Transverse colon (tissue), 4 donors: ENCODE data around the gene HELZ. TPM values are rescaled to one million over a fixed set of nuclear protein-coding genes. Genes with fewer than 3 reads are reported as not detected.
"Not testable (repeated sequence)": the region's sequence is repeated elsewhere in the genome, so short reads cannot be mapped to it uniquely, and the experiment has no call there.

Experiments used
- DNase-seq: peaks from one replicate; pipeline ENCODE4 v3.0.0-alpha.2; 2019
- H3K27ac ChIP-seq, 4 donors: fragments of 200-600 bp; sonication (generic); 2 replicates each; pipeline ENCODE4 v1.5.1; 2016 to 2018; ENCODE audit warnings: inconsistent platforms in 4 of 4
- H3K27me3 ChIP-seq: fragments of 200-600 bp; sonication (generic); 2 replicates; pipeline ENCODE4 v1.5.1; 2017; ENCODE audit warnings: inconsistent platforms
- H3K36me3 ChIP-seq, 4 donors: fragments of 200-600 bp; sonication (generic); 2 replicates each; pipeline ENCODE4 v1.5.1; 2017 to 2019; ENCODE audit warnings: inconsistent platforms in 4 of 4
- H3K4me1 ChIP-seq, 4 donors: fragments of 200-600 bp; sonication (generic); 2 replicates each; pipeline ENCODE4 v1.5.1; 2017 to 2020; ENCODE audit warnings: inconsistent platforms in 4 of 4
- H3K4me3 ChIP-seq, 4 donors: fragments of 200-600 bp; sonication (generic); 1 replicate in 1 of 4; 2 replicates in 3 of 4; pipeline versions ENCODE4 v1.5.1 to v1.6.1; 2017 to 2019; ENCODE audit warnings: inconsistent platforms in 4 of 4
- H3K9me3 ChIP-seq, 2 donors: fragments of 200-600 bp; sonication (generic); 2 replicates each; pipeline ENCODE4 v1.5.1; 2017 to 2019; ENCODE audit warnings: inconsistent platforms in 2 of 2
- EP300 ChIP-seq: sonication (generic); formaldehyde crosslinking; IDR thresholded peaks from one replicate; pipeline ENCODE4 v1.6.1; 2017; ENCODE audit warnings: antibody characterized with exemption, low read depth
- POLR2A ChIP-seq: fragments of 450-650 bp; IDR thresholded peaks from one replicate; pipeline ENCODE4 v1.6.1; 2016; ENCODE audit warnings: antibody characterized with exemption, mild to moderate bottlenecking, moderate library complexity
- POLR2AphosphoS5 ChIP-seq, 3 donors: sonication (generic); formaldehyde crosslinking; IDR thresholded peaks; one replicate each; pipeline ENCODE4 v1.6.1; 2016; ENCODE audit warnings: antibody characterized with exemption in 3 of 3
- WGBS, 2 donors: methylation state at CpG; one replicate each; pipeline ENCODE4 v1.1.5; 2018; ENCODE audit warnings: low coverage in 1 of 2; 5-methylcytosine and 5-hydroxymethylcytosine counted together
- in situ Hi-C, 4 donors: fragments of 200-750 bp; cut with MboI; loops; one replicate each; pipeline versions ENCODE4 v1.15.0 to v1.15.1; 2017; ENCODE audit warnings: low sequenced_read_pairs in 3 of 4, low pct_ligation_motif_present in 1 of 4, low pct_unique_long_range_greater_than_20kb in 1 of 4
- intact Hi-C: fragments of 100-400 bp; cut with DNase I; formaldehyde crosslinking; loops from one replicate; pipeline ENCODE4 v1.15.1; 2023; ENCODE audit warnings: low total_unique reads
- total RNA-seq, 4 donors: library from RNA; depleted of rRNA; stranded (reverse); fragments of >200 nt; gene quantifications; one replicate each; pipeline ENCODE4 v1.1.0, GENCODE V29; 2016
- TF ChIP-seq, protein P1 (sequence below), 5 experiments: fragments of 200-600 bp in 3 of 5; fragments of 450-650 bp in 2 of 5; sonication (generic) in 3 of 5; IDR thresholded peaks; 1 replicate in 2 of 5; 2 replicates in 3 of 5; pipeline ENCODE4 v1.5.1; 2016 to 2017; ENCODE audit warnings: antibody characterized with exemption in 5 of 5, inconsistent platforms in 3 of 5, mild to moderate bottlenecking in 2 of 5, moderate library complexity in 1 of 5

The HELZ gene
- total RNA-seq, 4 donors from 2014 or later: 31.8 to 126 (median 56.0) TPM

DNA sequence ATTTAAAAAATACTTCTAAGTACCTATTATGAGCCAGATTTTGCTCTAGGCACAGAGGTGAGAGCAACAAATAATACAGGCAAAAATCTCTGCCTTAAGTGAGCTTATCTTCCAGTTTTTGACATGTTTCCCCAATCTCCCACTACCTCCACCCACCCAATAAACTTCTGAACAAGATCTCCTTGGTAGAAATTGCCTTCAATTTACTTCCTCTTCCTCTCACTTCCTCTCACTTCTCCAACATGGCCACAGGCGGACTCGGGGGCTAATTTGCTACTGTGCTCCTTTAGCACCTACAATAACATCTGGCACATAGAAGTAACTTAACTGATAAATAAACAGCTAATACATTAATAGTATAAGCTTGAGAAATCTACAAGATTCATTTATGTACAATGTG, 118.0 kb downstream of the HELZ start:
- WGBS, 2 donors: 61 to 100% methylated on average over 1 to 2 of the region's 2 CpGs

DNA sequence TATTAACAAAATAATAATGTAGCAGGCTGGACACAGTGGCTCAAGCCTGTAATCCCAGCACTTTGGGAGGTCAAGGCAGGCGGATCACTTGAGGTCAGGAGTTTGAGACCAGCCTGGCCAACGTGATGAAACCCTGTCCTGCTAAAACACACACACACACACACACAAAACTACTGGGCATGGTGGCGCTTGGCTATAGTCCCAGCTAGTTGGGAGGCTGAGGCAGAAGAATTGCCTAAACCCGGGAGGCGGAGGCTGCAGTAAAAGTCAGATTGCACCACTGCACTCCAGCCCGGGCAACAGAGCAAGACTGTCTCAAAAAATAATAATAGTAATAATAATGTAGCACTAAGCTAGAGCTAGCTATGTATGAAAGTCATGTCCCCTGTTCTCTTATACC, 118.5 kb downstream of the HELZ start:
- peaks cover 0 to 25% (median 7%) of the 10 kb centered on the region in 4 donors for H3K36me3 ChIP-seq
- H3K27ac ChIP-seq, DNase-seq, H3K27me3 ChIP-seq, in situ Hi-C loops, H3K9me3 ChIP-seq, intact Hi-C loops, H3K4me3 ChIP-seq, H3K4me1 ChIP-seq: not testable (repeated sequence)
- WGBS, 2 donors: 77 to 90% methylated on average over 4 to 6 of the region's 6 CpGs

More for the DNA sequence above, 118.0 kb downstream of the HELZ start:
- no peak overlapping the region for H3K4me3 ChIP-seq
- H3K4me1 ChIP-seq: peaks cover 0 to 3% (median 0%) of the 10 kb centered on the region in 4 donors
- H3K27me3 ChIP-seq: no peaks in the 10 kb centered on the region
- DNase-seq: no peak
- H3K36me3 ChIP-seq: peaks cover 0 to 24% (median 6%) of the 10 kb centered on the region in 4 donors
- no peak overlapping the region for H3K27ac ChIP-seq
- no peak for TF ChIP-seq POLR2A
- no peak for TF ChIP-seq EP300
- TF ChIP-seq, protein P1, sequence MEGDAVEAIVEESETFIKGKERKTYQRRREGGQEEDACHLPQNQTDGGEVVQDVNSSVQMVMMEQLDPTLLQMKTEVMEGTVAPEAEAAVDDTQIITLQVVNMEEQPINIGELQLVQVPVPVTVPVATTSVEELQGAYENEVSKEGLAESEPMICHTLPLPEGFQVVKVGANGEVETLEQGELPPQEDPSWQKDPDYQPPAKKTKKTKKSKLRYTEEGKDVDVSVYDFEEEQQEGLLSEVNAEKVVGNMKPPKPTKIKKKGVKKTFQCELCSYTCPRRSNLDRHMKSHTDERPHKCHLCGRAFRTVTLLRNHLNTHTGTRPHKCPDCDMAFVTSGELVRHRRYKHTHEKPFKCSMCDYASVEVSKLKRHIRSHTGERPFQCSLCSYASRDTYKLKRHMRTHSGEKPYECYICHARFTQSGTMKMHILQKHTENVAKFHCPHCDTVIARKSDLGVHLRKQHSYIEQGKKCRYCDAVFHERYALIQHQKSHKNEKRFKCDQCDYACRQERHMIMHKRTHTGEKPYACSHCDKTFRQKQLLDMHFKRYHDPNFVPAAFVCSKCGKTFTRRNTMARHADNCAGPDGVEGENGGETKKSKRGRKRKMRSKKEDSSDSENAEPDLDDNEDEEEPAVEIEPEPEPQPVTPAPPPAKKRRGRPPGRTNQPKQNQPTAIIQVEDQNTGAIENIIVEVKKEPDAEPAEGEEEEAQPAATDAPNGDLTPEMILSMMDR (IDR thresholded peaks at IDR 0.05): no peak
- no peak for TF ChIP-seq POLR2AphosphoS5 (IDR thresholded peaks at IDR 0.05)
- intact Hi-C loops: no loop called here
- no peaks in the 10 kb centered on the region for H3K9me3 ChIP-seq
- in situ Hi-C loops: no loop called here

DNA sequence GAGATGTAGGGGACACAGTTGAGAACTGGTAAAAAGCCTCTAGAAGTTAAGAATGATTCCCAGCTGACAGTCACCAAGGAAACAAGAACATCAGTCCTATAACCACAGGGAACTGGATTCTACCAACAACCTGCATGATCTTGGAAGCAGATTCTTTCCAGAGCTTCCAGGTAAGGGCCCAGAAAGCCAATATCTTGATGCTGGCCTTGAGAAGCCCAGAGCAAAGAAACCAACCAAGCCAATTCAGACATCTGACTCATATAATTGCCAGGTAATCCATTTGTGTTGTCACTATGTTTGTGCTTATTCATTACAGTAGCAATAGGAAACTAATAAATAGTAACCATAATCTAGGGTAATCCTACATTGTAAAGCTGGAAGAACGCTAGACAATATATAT, 119.1 kb downstream of the HELZ start:
- TF ChIP-seq, protein P1 (IDR thresholded peaks at IDR 0.05): no peak
- TF ChIP-seq POLR2A: no peak

DNA sequence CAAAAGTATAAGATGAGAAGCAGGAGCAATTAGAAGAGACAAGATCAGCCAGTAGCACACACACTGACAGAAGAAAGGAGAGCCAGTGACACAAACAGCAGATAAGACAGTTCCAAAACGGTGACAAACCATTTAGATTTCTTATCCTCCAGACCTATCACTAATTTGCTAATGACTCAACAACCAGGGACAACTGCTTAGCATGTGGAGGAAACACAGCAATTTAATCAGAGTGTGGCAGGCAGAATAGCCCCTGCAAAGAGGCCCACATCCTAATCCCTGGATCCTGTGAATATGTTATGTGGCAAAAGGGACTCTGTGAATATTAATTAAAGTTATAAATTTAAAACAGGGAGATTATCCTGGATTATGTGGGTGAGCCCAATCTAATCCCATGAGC, 119.6 kb downstream of the HELZ start:
- in situ Hi-C loops: no loop called here
- intact Hi-C loops: no loop called here
- DNase-seq: no peak
- H3K4me1 ChIP-seq: peaks cover 0 to 3% (median 0%) of the 10 kb centered on the region in 4 donors
- TF ChIP-seq POLR2A: no peak
- TF ChIP-seq, protein P1 (IDR thresholded peaks at IDR 0.05): no peak
- TF ChIP-seq POLR2AphosphoS5 (IDR thresholded peaks at IDR 0.05): no peak
- no peak for TF ChIP-seq EP300
- no peak overlapping the region for H3K4me3 ChIP-seq
- no peaks in the 10 kb centered on the region for H3K27me3 ChIP-seq
- peaks cover 0 to 25% (median 9%) of the 10 kb centered on the region in 4 donors for H3K36me3 ChIP-seq
- 77 to 81% methylated on average over 1 of the region's 1 CpG for WGBS, 2 donors
- H3K27ac ChIP-seq: no peak overlapping the region
- H3K9me3 ChIP-seq: no peaks in the 10 kb centered on the region

More for the DNA sequence above, 119.1 kb downstream of the HELZ start:
- Histone ChIP-seq H3K27me3 (no peaks in the 10 kb centered on the region), H3K4me1 (peaks cover 0 to 3% (median 0%) of the 10 kb centered on the region in 4 donors), H3K9me3 (no peaks in the 10 kb centered on the region), H3K27ac (no peak overlapping the region), H3K36me3 (peaks cover 0 to 25% (median 9%) of the 10 kb centered on the region in 4 donors), H3K4me3 (no peak overlapping the region)
- in situ Hi-C loops: no loop called here
- no peak for DNase-seq
- 97% methylated on average over 1 of the region's 1 CpG; no CpG with 5 or more reads in 1 of the 2 donors for WGBS, 2 donors
- intact Hi-C loops: no loop called here
